H1 (cell line): ENCODE results near the gene ACTR1B. TPM values are rescaled to one million over a fixed set of nuclear protein-coding genes. Genes with fewer than 3 reads are reported as not detected.

Source experiments
- CTCF ChIA-PET: fragments of 300-600 bp; sonication (Branson Sonifier 250); formaldehyde crosslinking; loops from one replicate; lab custom pipeline; 2021; ENCODE audit not compliant: partially characterized antibody; lab: Charles Lee
- POLR2A ChIA-PET: fragments of 300-600 bp; sonication (Branson Sonifier 250); formaldehyde crosslinking; loops from one replicate; lab custom pipeline; 2021; ENCODE audit warnings: inconsistent platforms; ENCODE audit not compliant: partially characterized antibody; lab: Charles Lee
- DNase-seq, 2 experiments: peaks; one replicate each; pipeline versions ENCODE4 v3.0.0 to v3.0.0-alpha.2; 2010 to 2022; ENCODE audit warnings: low spot score in 2 of 2, low read depth in 1 of 2, mixed read lengths in 1 of 2
- FAIRE-seq: peaks from 2 replicates; lab custom pipeline; 2011; peaks lifted over from hg19 to GRCh38; lab: Jason Lieb, UNC
- H2AFZ ChIP-seq: 2 replicates; pipeline ENCODE4 v1.8.1; 2012; ENCODE audit warnings: low read length, inconsistent platforms
- H2AK5ac ChIP-seq: 2 replicates; pipeline ENCODE4 v1.6.1; 2013; ENCODE audit warnings: low read depth, low read length
- H2BK120ac ChIP-seq: replicated peaks from 2 replicates; pipeline ENCODE3; 2013; ENCODE audit warnings: low read depth, low read length, inconsistent platforms
- H2BK12ac ChIP-seq: 2 replicates; pipeline ENCODE4 v1.6.1; 2013; ENCODE audit warnings: low read depth, low read length
- H2BK15ac ChIP-seq: 2 replicates; pipeline ENCODE4 v1.6.1; 2013; ENCODE audit warnings: low read length
- H2BK20ac ChIP-seq: 2 replicates; pipeline ENCODE4 v1.6.1; 2013; ENCODE audit warnings: low read length
- H2BK5ac ChIP-seq: 2 replicates; pipeline ENCODE4 v1.6.1; 2013; ENCODE audit warnings: low read depth, low read length
- H3K14ac ChIP-seq: 2 replicates; pipeline ENCODE4 v1.6.1; 2013; ENCODE audit warnings: inconsistent platforms; ENCODE audit not compliant: insufficient read length
- H3K18ac ChIP-seq: 2 replicates; pipeline ENCODE4 v1.6.1; 2013; ENCODE audit warnings: low read length; ENCODE audit errors: extremely low read depth
- H3K23ac ChIP-seq: 2 replicates; pipeline ENCODE4 v1.6.1; 2013; ENCODE audit warnings: inconsistent platforms; ENCODE audit not compliant: insufficient read length
- H3K23me2 ChIP-seq: 2 replicates; pipeline ENCODE4 v1.6.1; 2013; ENCODE audit warnings: low read depth, low read length
- H3K27ac ChIP-seq: 2 replicates; pipeline ENCODE4 v1.6.1; 2011; ENCODE audit warnings: low read depth, low read length, inconsistent platforms
- H3K27me3 ChIP-seq, 4 experiments: replicated peaks in 1 of 4; 1 replicate in 1 of 4; 2 replicates in 3 of 4; pipeline versions ENCODE4 v1.6.1 to v1.8.1; 2011 to 2013; ENCODE audit warnings: low read length in 3 of 4, mild to moderate bottlenecking in 3 of 4, inconsistent platforms in 2 of 4, mixed read lengths in 2 of 4, moderate library complexity in 1 of 4; ENCODE audit not compliant: control insufficient read depth in 3 of 4, insufficient read depth in 3 of 4; ENCODE audit errors: extremely low read depth in 1 of 4
- H3K36me3 ChIP-seq, 4 experiments: 2 replicates each; pipeline versions ENCODE4 v1.6.1 to v1.8.1; 2011 to 2013; ENCODE audit warnings: mild to moderate bottlenecking in 4 of 4, low read length in 3 of 4, moderate library complexity in 2 of 4, control low read depth in 1 of 4, inconsistent platforms in 1 of 4; ENCODE audit not compliant: insufficient read depth in 4 of 4, control insufficient read depth in 2 of 4
- H3K4ac ChIP-seq: replicated peaks from 2 replicates; pipeline ENCODE3; 2013; ENCODE audit warnings: low read length, low read depth, mixed read lengths, inconsistent platforms; ENCODE audit not compliant: insufficient read length
- H3K4me1 ChIP-seq, 4 experiments: replicated peaks in 1 of 4; 1 replicate in 1 of 4; 2 replicates in 3 of 4; pipeline versions ENCODE4 v1.6.1 to v1.8.1; 2011 to 2013; ENCODE audit warnings: low read length in 3 of 4, inconsistent platforms in 2 of 4, mixed read lengths in 1 of 4; ENCODE audit not compliant: insufficient read depth in 4 of 4, control insufficient read depth in 3 of 4
- H3K4me2 ChIP-seq, 2 experiments: 2 replicates each; pipeline versions ENCODE4 v1.6.1 to v1.8.1; 2011 to 2013; ENCODE audit warnings: low read depth in 2 of 2, low read length in 2 of 2, control low read depth in 1 of 2, inconsistent platforms in 1 of 2, mild to moderate bottlenecking in 1 of 2; ENCODE audit not compliant: insufficient read depth in 1 of 2
- H3K4me3 ChIP-seq, 4 experiments: fragments of 200-600, 300-600 bp in 1 of 4; sonication (generic), shearing (Covaris generic), sonication (Bioruptor Twin) in 1 of 4; 2 replicates each; pipeline versions ENCODE4 v1.5.1 to v1.8.1; 2011 to 2016; ENCODE audit warnings: low read length in 4 of 4, low read depth in 3 of 4, control low read depth in 2 of 4, inconsistent platforms in 2 of 4, mild to moderate bottlenecking in 2 of 4, mixed read lengths in 1 of 4, moderate library complexity in 1 of 4; ENCODE audit not compliant: insufficient read depth in 2 of 4; ENCODE audit errors: extremely low read depth in 1 of 4
- H3K56ac ChIP-seq: replicated peaks from 2 replicates; pipeline ENCODE3; 2013; ENCODE audit warnings: low read depth, mild to moderate bottlenecking, mixed read lengths, low read length, inconsistent platforms; ENCODE audit not compliant: insufficient read length
- H3K79me1 ChIP-seq: 2 replicates; pipeline ENCODE4 v1.6.1; 2013; ENCODE audit warnings: low read depth, low read length, control low read depth
- H3K79me2 ChIP-seq, 2 experiments: 2 replicates each; pipeline versions ENCODE4 v1.6.1 to v1.8.1; 2012 to 2013; ENCODE audit warnings: low read length in 2 of 2, mild to moderate bottlenecking in 2 of 2, inconsistent platforms in 1 of 2; ENCODE audit not compliant: insufficient read depth in 2 of 2, control insufficient read depth in 1 of 2
- H3K9ac ChIP-seq, 4 experiments: replicated peaks in 1 of 4; 1 replicate in 1 of 4; 2 replicates in 3 of 4; pipeline versions ENCODE4 v1.6.1 to v1.8.1; 2011 to 2013; ENCODE audit warnings: low read depth in 3 of 4, low read length in 3 of 4, control low read depth in 2 of 4, mild to moderate bottlenecking in 2 of 4, moderate library complexity in 2 of 4, inconsistent platforms in 1 of 4; ENCODE audit errors: extremely low read depth in 1 of 4
- H3K9me3 ChIP-seq, 2 experiments: 2 replicates each; pipeline versions ENCODE4 v1.6.1 to v1.8.1; 2012 to 2013; ENCODE audit warnings: mild to moderate bottlenecking in 2 of 2, moderate library complexity in 2 of 2, control low read depth in 1 of 2, inconsistent platforms in 1 of 2, low read depth in 1 of 2, low read length in 1 of 2, mixed read lengths in 1 of 2; ENCODE audit not compliant: insufficient read depth in 2 of 2
- H4K20me1 ChIP-seq, 2 experiments: replicated peaks in 1 of 2; 2 replicates each; pipeline versions ENCODE3 to v1.8.1; 2011 to 2013; ENCODE audit warnings: inconsistent platforms in 2 of 2, low read length in 2 of 2, mild to moderate bottlenecking in 1 of 2; ENCODE audit not compliant: insufficient read depth in 2 of 2, control insufficient read depth in 1 of 2
- H4K5ac ChIP-seq: 2 replicates; pipeline ENCODE4 v1.6.1; 2013; ENCODE audit warnings: low read length, low read depth, mixed read lengths, inconsistent platforms; ENCODE audit not compliant: insufficient read length
- H4K8ac ChIP-seq: 2 replicates; pipeline ENCODE4 v1.8.0; 2013; ENCODE audit warnings: mild to moderate bottlenecking, moderate library complexity, low read length, inconsistent platforms; ENCODE audit not compliant: insufficient read depth; ENCODE audit errors: extremely low read depth
- H4K91ac ChIP-seq: replicated peaks from 2 replicates; pipeline ENCODE3; 2013; ENCODE audit warnings: low read length, mixed read lengths, inconsistent platforms; ENCODE audit not compliant: insufficient read length
- ATF3 ChIP-seq: IDR thresholded peaks from 2 replicates; pipeline ENCODE4 v1.6.1; 2011; ENCODE audit warnings: low read depth, mild to moderate bottlenecking, low read length; ENCODE audit not compliant: insufficient read depth
- CBX5 ChIP-seq: fragments of 300-800, 300-1000 bp; sonication (generic); IDR thresholded peaks from 2 replicates; pipeline ENCODE4 v1.7.1; 2016; ENCODE audit warnings: antibody characterized with exemption, low read length, low read depth
- EGR1 ChIP-seq: IDR thresholded peaks from 2 replicates; pipeline ENCODE4 v1.6.1; 2011; ENCODE audit warnings: low read depth, low read length, borderline replicate concordance
- FOSL1 ChIP-seq: IDR thresholded peaks from 2 replicates; pipeline ENCODE4 v1.6.1; 2011; ENCODE audit warnings: mild to moderate bottlenecking, low read depth, low read length, moderate library complexity; ENCODE audit not compliant: insufficient read depth
- JUN ChIP-seq: IDR thresholded peaks from 2 replicates; pipeline ENCODE4 v1.6.1; 2011; ENCODE audit warnings: low read depth, mild to moderate bottlenecking, improper control_type of control experiment, low read length
- MAX ChIP-seq: IDR thresholded peaks from 2 replicates; pipeline ENCODE4 v1.6.1; 2012; ENCODE audit warnings: inconsistent platforms
- RNF2 ChIP-seq: fragments of 200-900, 300-1000 bp; sonication (generic); IDR thresholded peaks from 2 replicates; pipeline ENCODE4 v1.7.1; 2016; ENCODE audit warnings: borderline replicate concordance, low read depth, mild to moderate bottlenecking, antibody characterized with exemption, low read length; ENCODE audit not compliant: poor library complexity, severe bottlenecking; ENCODE audit errors: missing control alignments
- SAP30 ChIP-seq: fragments of 300-600 bp; sonication (generic); IDR thresholded peaks from 2 replicates; pipeline ENCODE4 v1.7.1; 2012; ENCODE audit warnings: low read length, moderate library complexity, mild to moderate bottlenecking, inconsistent platforms; ENCODE audit not compliant: insufficient read depth, insufficient replicate concordance
- SP1 ChIP-seq: IDR thresholded peaks from 2 replicates; pipeline ENCODE4 v1.6.1; 2011; ENCODE audit warnings: low read depth, low read length
- SP4 ChIP-seq: IDR thresholded peaks from 2 replicates; pipeline ENCODE4 v1.6.1; 2012; ENCODE audit warnings: low read length, inconsistent platforms
- SRF ChIP-seq: IDR thresholded peaks from 2 replicates; pipeline ENCODE4 v1.6.1; 2011; ENCODE audit warnings: mild to moderate bottlenecking, low read depth, low read length, moderate library complexity
- TAF7 ChIP-seq: optimal IDR thresholded peaks from 2 replicates; pipeline ENCODE3; 2011; ENCODE audit warnings: low read depth, mild to moderate bottlenecking, inconsistent platforms, low read length, moderate library complexity, borderline replicate concordance
- TEAD4 ChIP-seq: IDR thresholded peaks from 2 replicates; pipeline ENCODE4 v1.6.1; 2012; ENCODE audit warnings: low read depth, low read length, inconsistent platforms, mixed read lengths
- WGBS, 2 experiments: shearing (Covaris generic) in 1 of 2; methylation state at CpG; one replicate each; pipeline versions ENCODE4 v1.1.6 to v1.1.7; 2013 to 2015; ENCODE audit warnings: low lambda C conversion rate in 2 of 2, mixed read lengths in 2 of 2, inconsistent platforms in 1 of 2, low coverage in 1 of 2, missing lambda C conversion rate in 1 of 2; ENCODE audit not compliant: insufficient replicate concordance in 2 of 2, insufficient coverage in 1 of 2, insufficient read length in 1 of 2; ENCODE audit errors: extremely low coverage in 1 of 2, missing lambda C conversion rate in 1 of 2; 5-methylcytosine and 5-hydroxymethylcytosine counted together
- polyA plus RNA-seq, 7 experiments: library from polyadenylated mRNA; depleted of rRNA in 3 of 7; stranded (reverse) in 5 of 7; unstranded in 2 of 7; fragments of >200 nt in 5 of 7; fragments of 200-250 nt in 2 of 7; gene quantifications; 1 replicate in 5 of 7; 2 replicates in 1 of 7; 4 replicates in 1 of 7; pipeline versions ENCODE4 v1.2.1 to v1.2.3, GENCODE V29; 2011 to 2013; ENCODE audit warnings: missing spikeins in 2 of 7, mixed read lengths in 2 of 7
- total RNA-seq: library from RNA; stranded (reverse); fragmentation: NEBNext Ultra II Directional; extraction: Animal tissue kit (Norgen Biotek cat#: 25700); gene quantifications from 2 replicates; pipeline ENCODE4 v1.2.1, GENCODE V29; 2021

The ACTR1B gene
- total and polyA plus RNA-seq, 2 of the 8 experiments (the other 6 are each of a cell fraction or from before 2014, with no cell fraction given) = 40.7 to 56.0 TPM

GRCh38 chr2:97706112-97706511 lies 42.3 kb upstream of the ACTR1B start:
- no peaks in the 10 kb centered on the region for H3K27me3 ChIP-seq
- H2BK12ac ChIP-seq = no peak overlapping the region
- ChIA-PET POLR2A (no interaction called here), CTCF (interaction anchor here (1.1 to 13.6 kb wide), 6 partner anchors 7 to 115 kb away, joined by 3 to 202 read pairs (median 7); no protein-coding TSS in a partner anchor)
- H2AFZ ChIP-seq = no peak overlapping the region
- FAIRE-seq = no peak
- no peak overlapping the region for H3K18ac ChIP-seq
- H3K4me3 ChIP-seq = no peak overlapping the region
- WGBS, 2 experiments = 94% methylated on average over 13 of the region's 13 CpGs; no CpG with 5 or more reads in 1 of the 2 experiments
- H4K5ac ChIP-seq = no peak overlapping the region
- no peaks in the 10 kb centered on the region for H3K79me2 ChIP-seq
- no peak overlapping the region for H3K4ac ChIP-seq
- H3K79me1 ChIP-seq = no peaks in the 10 kb centered on the region
- H2BK5ac ChIP-seq = no peak overlapping the region
- no peak overlapping the region for H3K9ac ChIP-seq
- no peaks in the 10 kb centered on the region; the same call in 1 of the 2 replicates for H3K23me2 ChIP-seq
- no peak overlapping the region for H3K14ac ChIP-seq
- H2BK15ac ChIP-seq = no peak overlapping the region
- no peaks in the 10 kb centered on the region for H4K20me1 ChIP-seq
- no peaks in the 10 kb centered on the region for H3K9me3 ChIP-seq
- H3K4me1 ChIP-seq = 0 out of 7 replicates have a peak, but pooled peaks cover 0 to 3% (median 0%) of the 10 kb centered on the region in 4 experiments
- no peaks in the 10 kb centered on the region for H3K36me3 ChIP-seq
- H2BK20ac ChIP-seq = no peak overlapping the region
- H3K4me2 ChIP-seq = no peak overlapping the region
- peak in 1 of 2 experiments; percentile 35 for DNase-seq
- no peak overlapping the region for H3K56ac ChIP-seq
- no peak overlapping the region for H3K27ac ChIP-seq
- H2BK120ac ChIP-seq = no peak overlapping the region
- no peak overlapping the region for H4K8ac ChIP-seq
- H3K23ac ChIP-seq = no peak overlapping the region
- H4K91ac ChIP-seq = no peak overlapping the region
- H2AK5ac ChIP-seq = no peak overlapping the region
- TF ChIP-seq SRF = no peak
- no peak for TF ChIP-seq CBX5
- no peak for TF ChIP-seq FOSL1
- no peak for TF ChIP-seq SAP30
- no peak for TF ChIP-seq ATF3
- no peak for TF ChIP-seq TAF7
- no peak for TF ChIP-seq JUN
- TF ChIP-seq TEAD4 = no peak
- no peak for TF ChIP-seq EGR1
- TF ChIP-seq MAX = no peak
- TF ChIP-seq SP4 = no peak
- no peak for TF ChIP-seq RNF2
- no peak for TF ChIP-seq SP1
